Heart right ventricle (tissue), 16 donors: Measurements from ENCODE around the gene RUNX1. TPM values are rescaled to one million over a fixed set of nuclear protein-coding genes. Genes with fewer than 3 reads are reported as not detected.

ENCODE experiments used
- ATAC-seq, 8 donors: fragments of 200-7000 bp; cut with Tn5 transposase; one replicate each; pipeline ENCODE4 v1.9.1; 2020; ENCODE audit warnings: mild to moderate bottlenecking in 8 of 8, moderate library complexity in 8 of 8, moderate number of reproducible peaks in 1 of 8
- DNase-seq, 2 donors: peaks; one replicate each; pipeline ENCODE4 v3.0.0-alpha.2; 2020
- H3K27ac ChIP-seq, 10 donors: fragments of 200-600 bp; sonication (generic) in 2 of 10; one replicate each; pipeline versions ENCODE4 v1.5.0 to v1.8.0; 2020 to 2022; ENCODE audit warnings: mild to moderate bottlenecking in 3 of 10
- H3K27me3 ChIP-seq, 7 donors: fragments of 200-600 bp; one replicate each; pipeline ENCODE4 v1.8.0; 2021 to 2022; ENCODE audit warnings: mild to moderate bottlenecking in 2 of 7
- H3K36me3 ChIP-seq, 9 donors: fragments of 200-600 bp; sonication (generic) in 1 of 9; one replicate each; pipeline versions ENCODE4 v1.5.0 to v1.8.0; 2020 to 2022; ENCODE audit warnings: mild to moderate bottlenecking in 2 of 9
- H3K4me1 ChIP-seq, 9 donors: fragments of 200-600 bp; sonication (generic) in 1 of 9; one replicate each; pipeline versions ENCODE4 v1.5.0 to v1.8.0; 2020 to 2022; ENCODE audit warnings: mild to moderate bottlenecking in 4 of 9
- H3K4me3 ChIP-seq, 10 donors: fragments of 200-600 bp; sonication (generic) in 2 of 10; one replicate each; pipeline versions ENCODE4 v1.5.0 to v1.8.0; 2020 to 2022; ENCODE audit warnings: mild to moderate bottlenecking in 7 of 10, moderate library complexity in 2 of 10
- H3K9me3 ChIP-seq, 11 donors: fragments of 200-600 bp in 10 of 11; sonication (generic) in 2 of 11; one replicate each; pipeline versions ENCODE4 v1.5.0 to v1.8.0; 2013 to 2022; ENCODE audit warnings: mild to moderate bottlenecking in 2 of 11, control low read depth in 1 of 11, moderate library complexity in 1 of 11
- WGBS, 2 donors: extraction: QIAGEN DNeasy Blood & Tissue Kit; methylation state at CpG; one replicate each; pipeline ENCODE4 v1.1.7; 2013; ENCODE audit warnings: inconsistent platforms in 1 of 2; 5-methylcytosine and 5-hydroxymethylcytosine counted together
- intact Hi-C, 10 donors: fragments of 100-400 bp; cut with DNase I; formaldehyde crosslinking; loops; one replicate each; pipeline versions ENCODE4 v1.11.1 to v1.14.2; 2022
- polyA plus RNA-seq, 2 donors: library from polyadenylated mRNA; stranded (reverse); fragments of 200-250 nt; gene quantifications; one replicate each; pipeline ENCODE4 v1.2.3, GENCODE V29; 2013
- total RNA-seq, 10 donors: library from RNA; stranded (reverse); fragmentation: NEBNext Ultra II Directional in 3 of 10; extraction: Animal tissue kit (Norgen Biotek cat#: 25700) in 3 of 10; gene quantifications; one replicate each; pipeline versions ENCODE4 v1.2.1 to v1.2.4, GENCODE V29; 2021 to 2023
- TF ChIP-seq, protein P1 (sequence below), 9 donors: fragments of 200-600 bp; sonication (generic) in 2 of 9; IDR thresholded peaks; one replicate each; pipeline versions ENCODE4 v1.5.0 to v1.8.0; 2021 to 2022; ENCODE audit warnings: antibody characterized with exemption in 9 of 9, mild to moderate bottlenecking in 5 of 9, moderate library complexity in 1 of 9
- donor health status: Arrhythmogenic right ventricular cardiomyopathy.
- donor health status: ischemic (EF 13 %, LVEDD 7.1; RV severe dilation, severe dysfunction).
- donor health status: healthy with polysubstance abuse.
- donor health status: DM: no; HTN: yes; CAD: no.
- donor health status: DM: no; HTN: no; CAD: no.
- donor health status: ischemic (EF 25% LVEDD 6.9; RV normal size, moderate dysfunction).
- donor health status: ischemic (EF 25% LVEDD 5.7; RV mildly dilated, moderate dysfunction).
- donor health status: healthy.
- donor health status: DM: yes; HTN: yes; CAD: no.
- donor health status: Ischemic cardiomyopathy.
- donor health status: ischemic (EF 35%, LVEDD 5.7; RV mildly dilated, moderate dysfunction).
- donor health status: nonischemic (EF 11% LVEDD 7.7; RV severe dilation, severe dysfunction).
- donor health status: DM: yes; HTN: yes; CAD: no.
- donor health status: PGD.
- donor health status: ischemic (EF 29% LVEDD 5.4; RV normal size, mild dysfunction).
- donor health status: nonischemic (EF 23%, LVEDD 6.1; RV moderate dilation, normal function).

The RUNX1 gene
- total and polyA plus RNA-seq, 12 donors = 0.88 to 29.3 (median 3.5) TPM

DNA sequence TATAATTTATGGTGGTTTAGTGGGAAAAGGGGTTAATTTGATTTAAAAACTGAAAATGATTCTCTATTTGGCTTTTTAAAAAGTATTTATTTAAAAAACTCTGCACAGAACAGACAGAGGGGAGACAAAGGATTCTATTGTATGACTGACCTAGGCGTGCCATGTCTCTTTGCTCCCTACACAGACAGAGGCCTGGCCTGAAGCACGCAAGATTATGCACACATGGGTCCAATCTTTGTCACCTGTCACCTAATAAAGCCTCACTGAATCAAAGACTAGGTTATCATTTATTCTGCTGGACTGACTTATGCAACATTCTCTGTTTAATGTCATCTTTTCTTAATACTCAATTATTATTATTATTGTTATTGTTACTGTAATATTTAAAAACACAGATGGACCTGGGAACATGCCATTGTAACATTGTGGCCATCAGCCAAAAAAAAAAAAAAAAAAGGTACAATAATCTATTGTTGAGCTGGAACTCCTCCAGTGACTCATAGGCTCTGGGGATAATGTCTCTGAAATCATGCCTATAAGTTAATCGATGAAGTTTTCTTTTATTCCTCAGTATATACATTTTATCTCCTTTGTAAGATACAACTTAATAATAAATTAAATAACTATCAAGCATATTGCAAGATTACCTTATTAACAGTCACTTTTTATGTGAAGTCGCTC, 112.1 kb downstream of the RUNX1 start:
- H3K4me3 ChIP-seq = no peak overlapping the region
- ATAC-seq (no peak), DNase-seq (no peak)
- H3K36me3 ChIP-seq = no peaks in the 10 kb centered on the region
- WGBS, 2 donors = 75% methylated on average over 4 of the region's 4 CpGs
- H3K27me3 ChIP-seq = peaks cover 0 to 47% (median 9%) of the 10 kb centered on the region in 7 donors
- H3K4me1 ChIP-seq = peaks cover 0 to 34% (median 0%) of the 10 kb centered on the region in 9 donors
- H3K27ac ChIP-seq = no peak overlapping the region
- intact Hi-C loops = no loop called here
- TF ChIP-seq, protein P1, sequence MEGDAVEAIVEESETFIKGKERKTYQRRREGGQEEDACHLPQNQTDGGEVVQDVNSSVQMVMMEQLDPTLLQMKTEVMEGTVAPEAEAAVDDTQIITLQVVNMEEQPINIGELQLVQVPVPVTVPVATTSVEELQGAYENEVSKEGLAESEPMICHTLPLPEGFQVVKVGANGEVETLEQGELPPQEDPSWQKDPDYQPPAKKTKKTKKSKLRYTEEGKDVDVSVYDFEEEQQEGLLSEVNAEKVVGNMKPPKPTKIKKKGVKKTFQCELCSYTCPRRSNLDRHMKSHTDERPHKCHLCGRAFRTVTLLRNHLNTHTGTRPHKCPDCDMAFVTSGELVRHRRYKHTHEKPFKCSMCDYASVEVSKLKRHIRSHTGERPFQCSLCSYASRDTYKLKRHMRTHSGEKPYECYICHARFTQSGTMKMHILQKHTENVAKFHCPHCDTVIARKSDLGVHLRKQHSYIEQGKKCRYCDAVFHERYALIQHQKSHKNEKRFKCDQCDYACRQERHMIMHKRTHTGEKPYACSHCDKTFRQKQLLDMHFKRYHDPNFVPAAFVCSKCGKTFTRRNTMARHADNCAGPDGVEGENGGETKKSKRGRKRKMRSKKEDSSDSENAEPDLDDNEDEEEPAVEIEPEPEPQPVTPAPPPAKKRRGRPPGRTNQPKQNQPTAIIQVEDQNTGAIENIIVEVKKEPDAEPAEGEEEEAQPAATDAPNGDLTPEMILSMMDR (IDR thresholded peaks at IDR 0.05) = no peak
- no peaks in the 10 kb centered on the region for H3K9me3 ChIP-seq

DNA sequence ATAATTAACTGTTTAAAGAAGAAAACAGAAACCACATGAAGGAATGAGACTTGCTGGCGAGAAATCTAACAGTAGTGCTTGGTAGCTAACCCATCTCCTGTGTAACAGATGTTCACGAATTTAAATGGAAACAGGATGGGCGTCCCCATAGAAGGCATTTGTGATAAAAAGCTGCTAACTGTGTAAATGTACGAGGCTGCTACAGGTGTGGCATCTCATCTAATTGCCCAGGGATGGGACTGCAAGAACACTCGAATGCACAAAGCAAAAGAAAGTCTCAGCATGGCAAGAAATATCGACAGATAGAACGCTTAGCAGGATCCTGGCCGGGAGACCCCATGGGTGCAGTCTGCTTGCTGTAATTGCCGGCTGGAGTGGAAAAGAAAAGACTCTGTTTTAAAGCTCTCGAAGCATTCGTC, 112.7 kb downstream of the RUNX1 start:
- TF ChIP-seq, protein P1 (IDR thresholded peaks at IDR 0.05) = no peak
- intact Hi-C loops = no loop called here
- Histone ChIP-seq H3K4me3 (no peak overlapping the region), H3K9me3 (no peaks in the 10 kb centered on the region), H3K36me3 (no peaks in the 10 kb centered on the region), H3K4me1 (peaks cover 0 to 34% (median 0%) of the 10 kb centered on the region in 9 donors), H3K27ac (no peak overlapping the region), H3K27me3 (peaks cover 0 to 40% (median 10%) of the 10 kb centered on the region in 7 donors)
- ATAC-seq = no peak
- 55 to 56% methylated on average over 11 of the region's 11 CpGs for WGBS, 2 donors
- DNase-seq = no peak

DNA sequence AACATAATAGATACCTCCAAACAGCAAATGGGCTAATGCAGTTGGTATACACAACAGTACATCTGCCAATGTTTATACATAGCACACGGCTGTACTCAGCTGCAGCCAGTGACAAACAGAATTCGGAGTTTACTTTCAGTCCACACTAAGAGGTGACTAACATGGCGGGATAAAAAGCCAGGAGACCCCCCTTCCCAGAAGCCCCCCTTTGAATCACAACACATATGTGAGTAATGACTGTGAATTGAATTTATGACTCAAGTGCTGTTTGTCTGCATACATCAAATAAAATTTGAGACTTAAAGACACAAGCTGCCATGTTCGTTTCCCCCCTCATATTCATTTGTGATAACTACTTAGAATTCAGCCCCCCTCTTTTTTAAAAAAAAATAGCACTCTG, 113.2 kb downstream of the RUNX1 start:
- intact Hi-C loops = no loop called here

DNA sequence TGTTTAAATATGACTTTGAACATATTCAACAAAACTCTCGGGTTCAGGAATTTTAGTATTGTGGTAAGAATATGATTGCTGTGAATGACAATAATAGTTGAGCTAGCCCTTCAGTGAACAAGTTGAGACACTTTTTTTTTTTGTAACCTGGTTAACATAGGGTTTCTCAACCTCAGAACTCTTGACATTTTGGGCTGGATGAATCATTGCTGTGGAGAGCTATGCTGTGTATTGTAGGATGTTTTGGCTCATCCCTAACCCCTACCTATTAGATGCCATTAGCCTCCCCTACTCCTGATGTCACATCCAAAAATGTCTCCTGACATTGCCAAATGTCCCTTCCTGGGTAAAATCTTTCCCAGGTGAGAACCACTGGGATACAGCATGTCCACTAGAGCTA, 113.7 kb downstream of the RUNX1 start:
- DNase-seq = no peak
- H3K4me3 ChIP-seq = no peak overlapping the region
- WGBS, 2 donors = 93 to 97% methylated on average over 1 of the region's 1 CpG
- intact Hi-C loops = no loop called here
- H3K27me3 ChIP-seq = peaks cover 0 to 36% (median 7%) of the 10 kb centered on the region in 7 donors
- H3K36me3 ChIP-seq = no peaks in the 10 kb centered on the region
- no peak overlapping the region for H3K27ac ChIP-seq
- no peaks in the 10 kb centered on the region for H3K9me3 ChIP-seq
- no peak for ATAC-seq
- TF ChIP-seq, protein P1 (IDR thresholded peaks at IDR 0.05) = no peak
- H3K4me1 ChIP-seq = peaks cover 0 to 34% (median 0%) of the 10 kb centered on the region in 9 donors

More for the DNA sequence above, 113.2 kb downstream of the RUNX1 start:
- H3K4me1 ChIP-seq = peaks cover 0 to 34% (median 0%) of the 10 kb centered on the region in 9 donors
- no peaks in the 10 kb centered on the region for H3K9me3 ChIP-seq
- peaks cover 0 to 38% (median 9%) of the 10 kb centered on the region in 7 donors for H3K27me3 ChIP-seq
- DNase-seq (no peak), ATAC-seq (no peak)
- H3K27ac ChIP-seq = no peak overlapping the region
- H3K4me3 ChIP-seq = no peak overlapping the region
- 83 to 84% methylated on average over 4 of the region's 4 CpGs for WGBS, 2 donors
- H3K36me3 ChIP-seq = no peaks in the 10 kb centered on the region
- TF ChIP-seq, protein P1 (IDR thresholded peaks at IDR 0.05) = no peak
